Measurements from ENCODE around the gene CDH7.

Gene CDH7

DNA sequence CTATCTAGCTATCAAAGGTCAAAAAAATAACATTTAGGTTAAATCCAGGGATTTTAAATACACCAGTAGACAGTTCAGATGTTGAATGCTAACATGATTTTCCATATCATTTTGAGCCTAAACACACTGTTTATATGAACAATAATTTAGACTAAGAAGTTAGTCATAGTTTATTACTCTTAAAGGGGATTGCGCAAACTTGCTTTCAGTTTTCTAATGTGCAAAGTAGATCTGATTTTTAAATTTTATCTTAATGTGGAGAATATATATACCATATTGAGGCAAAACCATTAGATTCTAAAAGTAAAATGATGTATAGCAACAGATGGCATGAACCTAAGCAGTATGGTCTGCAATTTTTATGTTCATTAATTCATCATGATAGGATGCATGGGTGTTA is 76.6 kb downstream of the CDH7 start:
- DNase-seq (ENCODE audit: low read depth) = no peak
- no peak overlapping the region for H3K4me3 ChIP-seq (ENCODE audit: low read length)
- TF ChIP-seq, protein P1, sequence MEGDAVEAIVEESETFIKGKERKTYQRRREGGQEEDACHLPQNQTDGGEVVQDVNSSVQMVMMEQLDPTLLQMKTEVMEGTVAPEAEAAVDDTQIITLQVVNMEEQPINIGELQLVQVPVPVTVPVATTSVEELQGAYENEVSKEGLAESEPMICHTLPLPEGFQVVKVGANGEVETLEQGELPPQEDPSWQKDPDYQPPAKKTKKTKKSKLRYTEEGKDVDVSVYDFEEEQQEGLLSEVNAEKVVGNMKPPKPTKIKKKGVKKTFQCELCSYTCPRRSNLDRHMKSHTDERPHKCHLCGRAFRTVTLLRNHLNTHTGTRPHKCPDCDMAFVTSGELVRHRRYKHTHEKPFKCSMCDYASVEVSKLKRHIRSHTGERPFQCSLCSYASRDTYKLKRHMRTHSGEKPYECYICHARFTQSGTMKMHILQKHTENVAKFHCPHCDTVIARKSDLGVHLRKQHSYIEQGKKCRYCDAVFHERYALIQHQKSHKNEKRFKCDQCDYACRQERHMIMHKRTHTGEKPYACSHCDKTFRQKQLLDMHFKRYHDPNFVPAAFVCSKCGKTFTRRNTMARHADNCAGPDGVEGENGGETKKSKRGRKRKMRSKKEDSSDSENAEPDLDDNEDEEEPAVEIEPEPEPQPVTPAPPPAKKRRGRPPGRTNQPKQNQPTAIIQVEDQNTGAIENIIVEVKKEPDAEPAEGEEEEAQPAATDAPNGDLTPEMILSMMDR (conservative IDR thresholded peaks at IDR 0.05; ENCODE audit: low read length) = no peak

DNA sequence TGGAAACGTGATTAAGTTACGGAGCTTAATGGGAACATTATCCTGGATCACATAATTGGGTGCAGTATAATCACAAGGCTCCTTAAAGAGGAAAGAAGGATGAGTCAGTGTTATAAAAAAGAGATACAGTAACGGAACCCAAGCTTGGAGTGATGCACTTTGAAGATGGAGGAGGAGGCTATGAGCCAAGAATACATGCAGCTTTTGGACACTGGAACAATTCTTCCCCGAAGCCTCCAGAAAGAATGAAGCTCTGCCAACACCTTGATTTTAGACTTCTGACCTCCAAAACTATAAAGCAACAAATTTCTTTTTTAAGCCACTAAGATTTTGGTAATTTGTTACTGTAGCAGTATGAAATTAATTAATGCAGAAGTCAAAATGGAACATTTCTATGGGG is 85.1 kb downstream of the CDH7 start:
- TF ChIP-seq, protein P1 (conservative IDR thresholded peaks at IDR 0.05; ENCODE audit: low read length) = no peak
- DNase-seq (ENCODE audit: low read depth) = no peak
- no peak overlapping the region for H3K4me3 ChIP-seq (ENCODE audit: low read length)

DNA sequence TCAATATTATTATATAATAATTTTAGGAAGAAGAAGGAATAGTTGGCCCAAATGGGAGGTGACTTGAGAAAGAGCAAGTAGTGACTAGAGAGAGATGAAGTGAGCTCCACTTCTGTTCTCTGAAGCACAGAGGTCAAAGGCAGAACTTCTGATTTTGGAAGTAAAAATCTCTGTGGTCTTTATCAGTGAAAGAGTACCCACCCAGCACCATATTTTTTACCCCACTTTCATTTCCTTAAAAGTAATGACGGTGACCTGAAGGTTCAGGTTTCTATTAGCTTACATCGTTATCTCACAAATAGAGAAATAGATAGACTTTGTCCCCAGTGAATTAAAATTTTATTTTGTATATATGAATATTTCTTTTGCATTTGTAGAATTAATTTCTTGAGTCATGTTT is 95.3 kb downstream of the CDH7 start:
- no peak for DNase-seq (ENCODE audit: low read depth)
- H3K4me3 ChIP-seq (ENCODE audit: low read length) = no peak overlapping the region
- TF ChIP-seq, protein P1 (conservative IDR thresholded peaks at IDR 0.05; ENCODE audit: low read length) = no peak

DNA sequence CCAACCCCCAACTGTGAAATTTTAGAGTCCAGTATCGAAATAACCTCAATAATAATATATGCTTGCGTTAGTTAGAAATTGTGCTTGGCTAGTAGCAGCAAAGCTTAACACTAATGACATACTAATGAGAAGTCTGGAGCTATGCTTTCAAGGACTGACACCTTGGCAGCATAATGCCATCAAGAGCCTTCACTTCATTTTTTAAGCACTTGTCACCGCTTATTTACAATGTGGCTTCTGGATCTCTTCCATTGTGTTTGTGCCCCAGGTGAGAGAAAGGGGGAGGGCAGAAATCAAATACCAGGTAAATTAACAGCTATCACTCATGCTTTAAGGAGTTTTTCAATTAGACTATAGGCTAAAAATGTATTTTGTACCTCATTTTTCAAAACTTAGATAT is 101.5 kb downstream of the CDH7 start:
- TF ChIP-seq, protein P1 (conservative IDR thresholded peaks at IDR 0.05; ENCODE audit: low read length) = no peak
- DNase-seq (ENCODE audit: low read depth) = no peak
- H3K4me3 ChIP-seq (ENCODE audit: low read length) = no peak overlapping the region

DNA sequence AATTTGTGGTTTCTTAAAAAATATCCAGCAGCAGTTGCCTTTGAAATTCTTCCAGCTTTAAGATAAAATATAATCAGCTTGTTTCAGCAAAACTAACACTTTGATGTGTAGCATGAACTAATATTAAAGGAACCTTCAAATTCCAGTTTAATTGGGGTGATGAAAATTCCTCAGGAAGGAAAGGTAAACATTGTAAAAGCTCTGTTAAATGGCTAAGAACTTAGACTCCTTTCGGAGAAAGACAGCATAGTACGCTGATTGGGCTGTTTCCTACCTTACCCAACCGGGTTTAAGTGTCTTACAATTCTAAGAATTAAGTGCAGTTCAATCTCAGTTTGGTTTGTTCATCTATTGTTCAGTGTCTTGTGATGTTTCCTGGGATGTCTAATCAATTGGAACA is 108.3 kb downstream of the CDH7 start:
- DNase-seq (ENCODE audit: low read depth) = no peak
- TF ChIP-seq, protein P1 (conservative IDR thresholded peaks at IDR 0.05; ENCODE audit: low read length) = no peak
- no peak overlapping the region for H3K4me3 ChIP-seq (ENCODE audit: low read length)

DNA sequence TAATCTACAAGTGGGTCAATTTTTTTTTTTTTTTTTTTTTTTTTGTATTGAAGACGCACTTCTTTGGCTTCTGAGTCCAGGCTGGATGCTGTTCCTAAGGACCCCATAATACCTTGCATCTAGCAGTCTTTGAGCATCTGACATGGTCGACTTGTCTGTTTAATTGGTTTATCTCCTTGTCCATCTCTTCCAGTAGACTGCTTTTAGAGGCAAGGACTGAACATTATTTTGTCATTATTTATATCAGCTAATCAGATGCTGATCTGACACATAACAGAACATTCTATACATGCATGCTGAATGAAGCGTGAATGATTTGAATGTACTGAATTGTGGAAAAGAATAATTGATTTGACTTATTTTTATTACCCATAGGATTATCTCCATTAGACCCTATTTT is 118.7 kb downstream of the CDH7 start:
- TF ChIP-seq, protein P1 (conservative IDR thresholded peaks at IDR 0.05; ENCODE audit: low read length) = no peak
- DNase-seq (ENCODE audit: low read depth) = no peak
- H3K4me3 ChIP-seq (ENCODE audit: low read length) = no peak overlapping the region

DNA sequence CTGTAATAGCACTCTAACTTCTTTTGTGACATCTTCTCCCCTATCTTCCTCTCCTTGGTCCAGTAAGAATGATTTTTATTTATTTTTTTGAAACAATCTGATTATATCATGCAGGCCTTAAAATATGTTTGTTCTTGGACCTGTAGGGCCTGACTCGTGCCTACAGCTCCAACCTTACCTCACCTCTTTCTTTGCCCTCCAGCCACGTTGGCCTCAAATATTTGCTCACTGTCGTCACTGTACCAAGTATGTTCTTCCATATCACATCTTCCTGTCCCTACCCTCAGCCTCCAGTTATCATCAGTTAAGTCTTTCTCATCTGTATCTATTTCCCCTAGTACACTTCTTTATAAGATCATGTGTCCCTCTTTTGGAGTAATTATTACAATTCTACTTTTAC is 125.5 kb downstream of the CDH7 start:
- DNase-seq (ENCODE audit: low read depth) = no peak
- TF ChIP-seq, protein P1 (conservative IDR thresholded peaks at IDR 0.05; ENCODE audit: low read length) = no peak
- H3K4me3 ChIP-seq (ENCODE audit: low read length) = no peak overlapping the region
